Epithelial cell of prostate (primary cell): Measurements from ENCODE around the gene EVI5.
A peak's percentile ranks its signal among the peaks of the same experiment; 100 is the strongest.
"Not testable (repeated sequence)": the region's sequence is repeated elsewhere in the genome, so short reads cannot be mapped to it uniquely, and the experiment has no call there.

Experiments
- DNase-seq: peaks from one replicate; pipeline ENCODE4 v3.0.0-alpha.2; 2011; ENCODE audit warnings: low read depth, low spot score
- H3K27ac ChIP-seq: fragments of 450-650 bp; 2 replicates; pipeline ENCODE4 v1.5.1; 2017; ENCODE audit warnings: mild to moderate bottlenecking

EVI5 gene

GRCh38 chr1:92707292-92707691, 77.6 kb downstream of the EVI5 start:
- H3K27ac ChIP-seq: no peak overlapping the region
- DNase-seq: no peak

- no peak overlapping the region for H3K27ac ChIP-seq
- no peak for DNase-seq
Observed at GRCh38 chr1:92705446-92705845, 79.5 kb downstream of the EVI5 start.

GRCh38 chr1:92701147-92701546, 83.8 kb downstream of the EVI5 start:
- H3K27ac ChIP-seq: no peak overlapping the region
- DNase-seq: no peak

DNA sequence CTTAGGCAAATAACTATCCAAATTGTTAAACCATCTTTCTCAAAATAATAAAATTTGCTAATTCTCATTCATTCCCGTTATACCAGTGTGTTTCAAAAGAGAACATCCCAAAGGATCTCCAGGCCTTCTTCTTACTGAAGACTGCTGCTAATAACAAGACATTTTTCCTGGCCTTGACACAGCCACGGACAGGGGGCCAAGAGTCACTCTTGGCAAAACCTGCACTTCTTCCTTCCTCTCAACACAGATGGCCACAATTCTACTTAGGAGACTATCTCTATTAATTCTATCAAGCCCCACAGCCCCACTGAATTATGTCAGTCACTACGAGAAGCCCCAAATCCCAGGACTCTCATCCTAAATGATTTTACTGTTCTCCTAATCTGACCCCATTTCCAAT, 86.0 kb downstream of the EVI5 start:
- no peak for DNase-seq
- H3K27ac ChIP-seq: no peak overlapping the region

GRCh38 chr1:92695104-92695503, 89.8 kb downstream of the EVI5 start:
- DNase-seq: no peak
- no peak overlapping the region for H3K27ac ChIP-seq

GRCh38 chr1:92691925-92692324, 93.0 kb downstream of the EVI5 start:
- DNase-seq: no peak
- no peak overlapping the region for H3K27ac ChIP-seq

GRCh38 chr1:92690212-92690906, 94.5 kb downstream of the EVI5 start:
- no peak for DNase-seq
- H3K27ac ChIP-seq: no peak overlapping the region

GRCh38 chr1:92679980-92680379, 104.9 kb downstream of the EVI5 start:
- no peak for DNase-seq
- H3K27ac ChIP-seq: peak overlapping the region; percentile 53

GRCh38 chr1:92663775-92664174, 121.1 kb downstream of the EVI5 start:
- no peak for DNase-seq
- H3K27ac ChIP-seq: no peak overlapping the region

DNA sequence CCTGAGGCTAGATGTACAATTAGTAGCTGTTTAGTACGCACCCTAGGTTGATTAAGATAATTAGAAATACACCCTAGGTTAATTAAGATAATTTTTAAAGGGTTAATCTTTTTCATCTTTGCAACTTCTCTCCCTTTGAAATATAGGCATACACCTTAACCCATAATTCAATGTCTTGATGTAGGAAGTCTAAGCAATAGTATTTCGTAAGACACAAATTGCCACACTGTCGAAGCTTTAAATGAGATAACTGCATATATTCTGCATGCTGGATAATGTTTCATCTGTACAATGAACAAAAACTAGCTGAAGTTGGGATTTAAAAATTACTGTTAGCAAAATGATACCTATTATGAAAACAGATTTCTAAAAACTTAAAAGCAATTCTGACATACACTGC, 122.9 kb downstream of the EVI5 start:
- no peak overlapping the region for H3K27ac ChIP-seq
- DNase-seq: no peak

DNA sequence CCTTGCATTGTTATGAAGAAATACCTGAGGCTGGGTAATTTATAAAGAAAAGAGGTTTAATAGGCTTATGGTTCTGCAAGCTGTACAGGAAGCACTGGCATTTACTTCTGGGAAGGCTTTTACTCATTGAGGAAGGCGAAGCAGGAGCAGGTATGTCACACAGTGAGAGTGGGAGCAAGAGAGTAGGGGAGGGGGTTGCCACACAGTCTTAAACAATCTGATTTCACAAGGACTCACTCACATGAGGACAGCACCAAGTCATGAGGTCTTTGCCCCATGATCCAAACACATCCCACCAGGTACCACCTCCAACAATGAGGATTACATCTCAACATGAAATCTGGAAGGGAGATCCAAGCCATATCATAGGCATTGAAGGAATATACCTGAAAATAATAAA, 127.2 kb downstream of the EVI5 start:
- no peak overlapping the region for H3K27ac ChIP-seq
- no peak for DNase-seq

DNA sequence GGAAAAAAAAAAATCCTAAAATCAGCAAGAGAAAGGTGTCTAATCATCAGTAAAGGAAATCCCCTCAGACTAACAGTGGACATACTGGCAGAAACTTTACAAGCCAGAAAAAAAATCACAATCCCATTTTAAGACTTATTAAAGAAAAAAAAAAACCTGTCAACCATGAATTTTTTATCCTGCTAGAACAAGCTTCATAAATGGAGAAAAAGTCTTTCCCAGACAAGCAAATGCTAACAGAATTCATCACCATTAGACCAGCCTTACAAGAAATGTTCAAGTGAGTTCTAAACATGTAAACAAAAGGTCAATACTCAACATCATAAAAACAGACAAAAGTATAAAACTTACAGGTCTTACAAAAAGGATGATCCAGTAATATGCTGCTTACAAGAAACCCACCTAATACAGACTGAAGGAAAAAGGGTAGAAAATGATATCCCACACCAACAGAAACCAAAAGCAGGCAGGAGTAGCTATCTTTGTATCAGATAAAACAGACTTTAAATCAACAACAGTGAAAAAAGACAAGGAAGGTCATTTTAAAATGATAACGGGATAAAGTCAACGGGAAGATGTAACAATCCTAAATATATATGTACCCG, 129.6 kb downstream of the EVI5 start:
- H3K27ac ChIP-seq: no peak overlapping the region
- DNase-seq: no peak

DNA sequence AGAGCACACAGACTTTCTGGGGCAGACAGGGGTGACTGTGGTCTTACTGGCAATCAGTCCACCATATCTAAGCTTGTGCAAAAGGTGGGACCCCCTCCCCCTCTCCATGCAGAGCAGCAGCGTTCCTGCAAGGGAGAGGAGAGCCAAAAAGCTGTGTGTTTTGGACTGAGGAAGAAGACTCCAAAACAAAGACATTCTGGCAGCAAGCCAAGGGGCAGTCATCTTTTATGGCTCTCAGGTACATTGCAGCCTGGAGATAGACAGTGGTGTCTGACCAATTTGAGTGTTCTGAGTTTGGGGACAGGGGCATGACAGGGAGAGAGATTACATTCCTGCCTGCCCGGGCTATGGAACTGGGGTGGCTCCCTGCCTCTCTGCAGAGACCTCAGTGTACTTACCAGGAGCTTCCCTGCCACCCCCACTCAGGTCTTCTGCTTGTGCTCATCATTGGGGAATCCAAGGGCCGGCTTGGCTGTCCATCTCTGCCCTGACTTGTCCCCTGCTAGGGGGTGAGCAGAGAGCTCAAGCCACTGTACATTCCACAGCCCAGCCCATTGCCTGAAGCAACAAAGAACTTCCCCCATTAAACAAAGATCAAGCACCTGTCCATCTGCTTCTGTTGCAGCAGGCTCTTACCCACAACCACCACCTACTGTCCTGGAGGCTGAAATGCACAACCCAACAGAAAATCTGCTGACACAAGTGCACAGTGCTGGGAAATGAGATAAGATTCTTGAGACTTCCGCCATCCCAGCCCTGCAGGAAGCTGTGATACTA, 131.1 kb downstream of the EVI5 start:
- peak overlapping the region; percentile 24 for H3K27ac ChIP-seq
- peak; percentile 39 for DNase-seq

- not testable (repeated sequence) for H3K27ac ChIP-seq, DNase-seq
Observed at GRCh38 chr1:92640686-92641085, 144.2 kb downstream of the EVI5 start.

GRCh38 chr1:92638498-92638897, 146.4 kb downstream of the EVI5 start:
- H3K27ac ChIP-seq: no peak overlapping the region
- DNase-seq: no peak

- not testable (repeated sequence) for H3K27ac ChIP-seq
Observed at GRCh38 chr1:92635203-92635602, 149.7 kb downstream of the EVI5 start.

GRCh38 chr1:92623187-92623778, 161.6 kb downstream of the EVI5 start:
- no peak for DNase-seq
- no peak overlapping the region for H3K27ac ChIP-seq

More at GRCh38 chr1:92635203-92635602, 149.7 kb downstream of the EVI5 start:
- DNase-seq: not testable (repeated sequence)

DNA sequence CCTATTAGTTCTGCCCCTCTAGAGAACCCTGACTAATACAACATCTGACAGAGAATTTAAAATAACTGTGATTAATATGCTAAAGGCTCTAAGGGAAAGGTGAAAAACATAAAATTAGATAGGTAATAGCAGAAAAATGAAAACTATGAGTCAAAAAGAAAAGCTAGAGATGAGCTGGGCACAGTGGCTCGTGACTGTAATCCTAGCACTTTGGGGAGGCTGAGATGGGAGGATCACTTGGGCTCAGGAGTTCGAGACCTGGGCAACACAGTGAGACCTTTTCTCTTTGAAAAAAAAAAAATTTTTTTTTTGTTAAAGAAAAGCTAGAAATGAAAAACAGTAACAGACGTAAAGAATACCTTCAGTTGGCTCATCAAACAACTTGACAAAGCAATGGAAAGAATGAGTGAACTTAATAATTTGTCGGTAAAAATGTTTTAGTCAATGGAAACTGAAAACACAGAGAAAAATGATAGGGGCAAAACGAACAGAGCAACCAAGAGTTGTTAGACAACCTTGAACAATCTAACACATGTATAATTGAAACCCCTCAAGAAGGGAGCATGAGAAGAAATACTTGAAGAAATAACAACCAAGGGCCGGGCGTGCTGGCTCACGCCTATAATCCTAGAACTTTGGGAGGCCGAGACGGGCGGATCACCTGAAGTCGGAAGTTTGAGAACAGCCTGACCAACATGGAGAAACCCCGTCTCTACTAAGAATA, 165.3 kb downstream of the EVI5 start:
- H3K27ac ChIP-seq: no peak overlapping the region
- no peak for DNase-seq

DNA sequence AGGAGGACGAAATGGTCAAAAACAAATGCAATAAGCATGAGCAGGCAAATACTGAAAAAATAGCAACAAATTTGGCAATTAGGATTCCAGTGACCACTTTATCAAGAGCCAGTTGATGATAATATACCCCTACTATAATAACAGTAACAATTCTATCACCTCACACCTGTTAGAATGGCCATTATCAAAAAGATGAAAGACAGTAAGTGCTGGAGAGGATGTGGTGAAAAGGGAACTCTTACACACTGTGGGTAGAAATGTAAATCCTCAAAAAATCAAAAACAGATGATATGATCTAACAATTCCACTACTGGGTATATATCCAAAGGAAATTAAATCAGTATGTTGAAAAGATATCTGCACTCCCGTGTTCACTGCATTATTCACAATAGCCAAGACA, 183.9 kb downstream of the EVI5 start:
- no peak for DNase-seq
- H3K27ac ChIP-seq: no peak overlapping the region

DNA sequence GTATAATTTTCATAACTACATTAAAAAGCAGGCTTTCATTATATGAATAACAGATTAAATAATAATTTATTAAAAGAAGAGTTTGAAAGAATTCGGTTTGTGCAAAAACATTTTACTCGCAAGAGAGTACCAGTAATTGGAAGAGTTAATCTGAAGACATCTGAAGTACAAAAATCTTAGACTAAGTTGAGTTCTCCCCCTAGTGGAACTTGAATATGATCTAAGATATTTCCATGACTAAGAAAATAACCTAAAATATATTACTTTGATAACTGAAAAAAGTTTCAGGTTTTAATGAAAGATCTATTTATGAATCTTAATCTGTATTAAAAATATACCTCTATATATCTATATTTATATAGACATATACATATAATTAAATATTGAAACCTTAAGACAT, 185.7 kb downstream of the EVI5 start:
- H3K27ac ChIP-seq: no peak overlapping the region
- DNase-seq: no peak
